ENCODE results near the gene ZBTB12.

GRCh38 chr6:31915756-31916155 lies 13.9 kb upstream of the ZBTB12 start:
- TF ChIP-seq CTCF (IDR thresholded peaks at IDR 0.05; ENCODE audit: low read length) (no peak), EZH2 (IDR thresholded peaks at IDR 0.05; ENCODE audit: borderline replicate concordance, low read length) (no peak)

Measured in OCI-LY1 (cell line).